HG02970 (cell line): ENCODE measurements around the gene CREBBP.
A peak's percentile ranks its signal among the peaks of the same experiment; 100 is the strongest.
"Not testable (repeated sequence)": the region's sequence is repeated elsewhere in the genome, so short reads cannot be mapped to it uniquely, and the experiment has no call there.

Experiments used
- ATAC-seq: cut with Tn5 transposase; IDR thresholded peaks from one replicate; pipeline ENCODE4 v1.9.1; 2021; ENCODE audit warnings: mild to moderate bottlenecking, moderate library complexity, moderate number of reproducible peaks; ENCODE audit not compliant: unreplicated experiment, low FRiP score

Gene CREBBP

DNA sequence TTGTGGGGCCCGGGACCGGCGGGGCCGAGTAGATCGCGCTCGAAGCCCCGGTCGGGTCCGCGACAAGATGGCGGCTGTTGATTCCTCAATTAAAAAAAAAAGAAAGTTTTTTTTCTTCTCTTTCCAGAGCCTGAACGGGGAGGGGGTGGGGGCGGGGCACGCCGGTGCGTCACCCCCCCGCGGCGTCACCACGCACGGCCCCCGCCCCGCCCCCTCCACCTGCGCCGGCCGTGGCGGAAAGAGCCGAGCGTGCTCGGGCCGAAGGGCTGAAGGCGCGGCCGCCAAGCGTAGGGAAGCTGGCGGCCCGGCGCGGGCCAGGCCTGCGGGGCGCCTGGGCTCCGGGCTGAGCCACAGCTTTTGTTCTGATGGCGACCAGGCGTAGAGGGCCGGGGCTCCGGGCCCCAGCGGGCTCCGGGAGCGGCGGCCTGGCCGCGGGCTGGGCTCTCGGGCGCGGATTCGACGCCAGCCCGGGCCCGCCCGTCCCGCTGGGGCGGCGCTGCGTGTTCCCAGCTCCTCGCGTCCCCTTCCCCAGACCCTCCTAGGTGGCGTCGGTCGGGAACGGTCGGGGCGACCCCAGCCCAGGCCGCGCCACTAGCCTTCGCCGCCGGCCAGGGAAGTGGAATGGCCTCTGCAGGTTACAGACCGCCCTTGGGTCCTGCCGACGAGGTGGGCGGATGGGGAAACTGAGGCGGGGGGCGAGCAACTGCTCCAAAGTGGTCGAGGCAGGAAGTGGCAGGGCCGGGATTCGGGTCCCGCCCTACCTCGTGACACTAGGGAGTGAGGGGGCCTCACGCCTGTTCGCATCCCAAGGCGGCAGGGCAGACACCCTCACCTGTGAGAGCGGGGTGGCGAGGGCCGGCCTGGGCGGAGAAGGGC lies at the start of gene CREBBP:
Gene CREBBP (minus strand): TSS at position 91 of the 876 bp plus-strand sequence. CDS start 797 bp downstream, outside the sequence.
- ATAC-seq = peak; percentile 80

DNA sequence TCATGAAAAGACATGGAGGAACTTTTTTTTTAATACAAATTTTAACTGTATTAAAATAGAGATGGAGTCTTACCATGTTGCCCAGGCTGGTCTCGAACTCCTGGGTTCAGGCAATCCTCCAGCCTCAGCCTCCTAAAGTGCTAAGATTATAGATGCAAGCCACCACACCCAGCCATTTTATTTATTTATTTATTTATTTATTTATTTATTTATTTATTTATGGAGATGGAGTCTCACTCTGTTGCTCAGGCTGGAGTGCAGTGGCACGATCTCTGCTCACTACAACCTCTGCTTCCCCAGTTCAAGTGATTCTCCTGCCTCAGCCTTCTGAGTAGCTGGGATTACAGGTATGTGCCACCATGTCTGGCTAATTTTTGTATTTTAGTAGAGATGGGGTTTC lies 46.6 kb upstream of the CREBBP start:
- not testable (repeated sequence) for ATAC-seq

DNA sequence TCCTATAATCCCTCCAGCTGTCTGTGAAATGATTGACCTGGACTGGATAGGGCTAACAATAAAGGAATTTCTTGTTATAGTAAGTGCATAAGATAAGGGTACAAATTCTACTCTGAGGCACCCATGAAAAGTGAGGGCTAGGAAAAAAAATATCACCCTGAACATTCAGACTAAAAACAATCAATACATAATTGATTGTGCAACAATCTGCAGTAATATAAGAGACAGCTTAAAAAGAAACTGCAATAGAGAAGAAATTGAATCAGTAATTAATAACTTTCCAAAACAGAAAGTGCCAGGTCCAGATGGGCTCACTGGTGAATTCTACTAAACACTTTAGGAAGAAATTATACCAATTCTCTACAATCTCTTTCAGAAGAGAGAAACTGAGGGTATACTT lies 44.2 kb upstream of the CREBBP start:
- ATAC-seq = no peak

DNA sequence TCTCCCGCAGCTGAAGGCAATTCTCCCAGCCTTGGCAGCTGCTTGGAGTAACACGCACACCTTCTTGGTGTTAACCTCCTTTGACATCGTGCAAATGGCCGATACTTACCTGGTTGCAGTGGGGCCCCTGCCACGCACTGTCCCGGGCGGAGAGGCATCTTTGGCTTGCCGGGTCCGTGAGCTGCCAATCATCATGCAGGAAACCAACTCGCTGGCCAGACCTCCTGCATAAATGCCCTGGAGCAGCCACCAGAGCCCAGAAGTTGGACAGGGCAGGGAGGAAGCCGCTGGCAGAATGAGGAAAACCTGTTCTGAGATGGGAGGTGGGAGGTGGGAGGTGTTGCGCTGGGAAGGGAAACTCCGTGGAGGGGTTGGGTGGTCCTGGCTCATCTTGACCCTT lies 41.7 kb upstream of the CREBBP start:
- ATAC-seq = no peak

DNA sequence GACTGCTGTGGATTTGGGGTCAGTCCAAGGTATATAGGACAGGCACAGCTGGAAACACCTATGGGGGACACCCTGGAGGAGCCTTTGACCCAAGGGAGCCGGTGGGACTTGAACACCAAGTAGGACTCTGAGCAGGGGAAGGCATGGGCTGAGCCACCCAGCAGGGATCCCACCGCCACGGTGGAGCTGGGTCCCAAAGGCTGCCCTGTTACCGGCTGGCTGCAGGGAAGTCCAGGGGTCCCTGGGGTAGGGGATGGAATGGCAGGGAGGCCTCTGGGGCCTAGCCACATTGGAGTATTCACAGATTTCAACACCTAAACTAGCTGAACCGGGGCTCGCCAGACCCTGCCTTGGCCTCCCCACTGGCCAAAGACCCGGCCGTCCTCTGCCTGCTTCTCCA lies 39.7 kb upstream of the CREBBP start:
- no peak for ATAC-seq

DNA sequence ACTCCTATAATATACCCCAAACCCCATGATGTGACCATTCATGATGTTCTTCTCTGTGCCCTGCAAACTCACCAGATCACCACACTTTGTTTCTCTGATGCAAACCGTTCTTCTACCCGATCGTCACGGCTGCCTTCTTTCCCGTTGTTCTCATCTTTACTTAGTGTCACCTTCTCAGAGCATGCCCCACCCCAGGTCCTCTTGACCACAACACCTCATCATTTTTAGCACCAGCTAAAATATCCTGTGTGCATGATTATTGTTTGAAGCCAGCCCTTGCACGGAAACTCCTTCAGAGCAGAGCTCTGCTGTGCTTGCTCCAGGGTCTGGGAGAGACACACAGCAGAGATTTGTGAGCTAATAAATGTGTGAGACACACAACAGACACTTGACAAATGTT lies 38.9 kb upstream of the CREBBP start:
- ATAC-seq = no peak

DNA sequence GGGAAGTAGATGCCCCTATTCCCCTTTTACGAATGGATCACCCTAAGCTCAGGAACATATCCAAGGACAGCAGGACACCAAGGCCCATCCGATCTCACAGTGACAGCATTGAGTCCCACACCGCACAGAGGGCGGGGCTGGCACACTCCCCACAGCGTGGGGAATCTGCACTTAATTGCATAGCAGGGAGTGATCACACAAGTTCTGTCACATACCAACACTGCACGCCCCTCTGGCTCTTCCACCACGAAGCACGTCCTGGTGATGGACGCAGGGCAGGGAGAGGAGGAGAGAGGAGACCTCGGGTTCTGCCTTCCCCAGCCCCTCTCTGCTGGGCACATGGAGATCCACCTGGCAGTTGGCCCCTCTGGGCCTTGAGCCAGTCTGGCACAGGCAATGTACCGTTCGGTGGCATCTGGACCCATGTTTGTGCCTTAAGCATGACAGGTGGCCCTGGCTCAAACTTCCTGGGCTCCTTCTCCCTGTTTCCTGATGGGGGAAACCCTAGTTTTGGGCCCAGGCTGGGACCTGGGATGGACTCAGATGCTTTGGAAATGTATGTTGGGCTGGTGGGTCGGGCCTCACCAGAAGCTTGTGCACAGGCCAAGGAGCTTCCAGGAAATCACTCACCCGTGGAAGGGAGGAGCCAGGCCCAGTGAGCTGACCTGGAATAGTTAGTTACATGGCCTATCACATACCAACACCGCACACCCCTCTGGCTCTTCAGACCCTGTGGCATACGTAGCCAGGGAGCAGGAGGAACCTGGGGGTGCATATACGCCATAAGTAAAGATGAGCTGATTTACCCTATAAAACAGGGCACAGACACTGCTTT lies 35.1 kb upstream of the CREBBP start:
- ATAC-seq = no peak

DNA sequence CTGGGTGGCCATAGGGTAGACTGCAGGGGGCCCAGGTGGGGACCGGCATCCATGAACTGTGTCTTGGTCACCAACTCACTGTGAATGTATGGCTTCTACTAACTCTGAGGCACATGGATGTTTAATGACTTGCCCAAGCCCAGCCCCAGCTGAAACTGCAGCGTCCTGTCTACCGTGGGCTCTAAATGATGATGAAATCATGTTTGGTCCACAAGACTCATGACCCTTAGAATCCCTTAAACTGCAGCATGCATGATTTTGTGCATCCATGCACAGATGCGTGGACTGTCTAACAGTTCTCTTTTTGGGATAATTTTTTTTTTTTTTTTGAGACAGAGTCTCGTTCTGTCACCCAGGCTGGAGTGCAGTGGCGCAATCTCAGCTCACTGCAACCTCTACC lies 32.4 kb upstream of the CREBBP start:
- ATAC-seq = no peak

DNA sequence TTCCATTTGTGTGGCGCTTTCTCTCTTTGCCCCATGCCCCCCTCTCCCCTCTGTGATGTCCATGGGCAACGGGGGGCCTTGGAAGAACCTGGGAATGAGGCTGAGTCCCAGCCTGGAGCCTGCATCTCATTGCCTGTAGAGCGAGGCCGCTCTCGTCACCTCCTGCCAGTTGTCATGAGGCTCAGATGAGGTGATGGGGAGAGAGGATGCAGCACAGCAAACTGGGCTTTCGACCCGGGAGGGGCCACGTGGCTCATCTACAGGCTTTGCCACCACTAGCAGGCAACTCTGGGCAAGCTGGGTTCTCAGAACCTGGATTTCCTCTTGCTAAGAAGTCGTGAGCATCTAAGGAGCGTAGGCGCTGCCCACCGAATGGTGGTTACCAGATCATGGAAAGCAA lies 31.9 kb upstream of the CREBBP start:
- ATAC-seq = no peak

DNA sequence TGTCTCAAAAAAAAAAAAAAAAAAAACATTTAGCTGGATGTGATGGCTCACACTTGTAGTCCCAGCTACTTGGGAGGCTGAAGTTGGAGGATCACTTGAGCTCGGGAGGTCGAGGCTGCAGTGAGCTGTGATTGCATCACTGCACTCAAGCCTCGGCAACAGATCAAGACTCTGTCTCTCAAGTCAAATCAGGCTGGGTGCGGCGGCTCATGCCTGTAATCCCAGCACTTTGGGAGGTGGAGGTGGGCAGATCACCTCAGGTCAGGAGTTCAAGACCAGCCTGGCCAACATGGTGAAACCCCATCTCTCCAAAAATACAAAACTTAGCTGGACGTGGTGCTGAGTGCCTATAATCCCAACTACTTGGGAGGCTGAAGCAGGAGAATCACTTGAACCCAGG lies 31.2 kb upstream of the CREBBP start:
- ATAC-seq = not testable (repeated sequence)

DNA sequence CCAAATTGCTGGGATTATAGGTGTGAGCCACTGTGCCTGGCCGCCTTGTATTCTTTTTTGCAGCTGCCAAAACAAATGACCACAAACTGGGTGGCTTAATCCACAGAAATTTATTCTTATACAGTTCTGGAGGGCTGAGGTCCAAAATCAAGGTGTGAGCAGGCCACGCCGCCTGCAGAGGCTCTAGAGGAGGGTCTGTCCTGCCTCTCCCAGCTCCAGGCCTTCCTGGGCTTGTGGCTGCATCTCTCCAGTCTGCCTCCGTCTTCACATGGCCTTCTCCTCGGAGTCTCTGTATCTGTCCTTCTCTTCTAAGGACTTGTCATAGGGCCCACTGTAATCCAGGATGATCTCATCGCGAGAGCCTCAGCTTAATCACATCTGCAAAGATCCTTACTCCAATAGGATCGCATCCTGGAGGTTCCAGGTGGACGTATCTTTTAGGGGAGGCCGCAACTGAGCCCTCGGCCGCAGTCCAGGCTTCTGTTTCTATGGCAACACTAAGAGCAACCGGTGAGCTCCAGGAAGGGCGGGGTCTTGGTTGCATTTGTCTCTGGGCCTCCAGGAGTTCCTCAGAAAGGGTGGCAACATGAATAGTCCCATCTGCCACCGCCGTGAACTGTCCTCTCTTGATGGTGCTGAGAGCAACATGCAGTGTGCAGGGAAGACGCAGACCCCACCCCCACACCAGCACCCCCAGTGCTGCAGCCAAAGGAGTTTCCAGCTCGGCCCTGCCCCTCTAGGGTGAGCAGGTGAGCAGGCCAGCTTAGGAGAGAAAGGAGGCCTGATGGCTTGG lies 29.5 kb upstream of the CREBBP start:
- no peak for ATAC-seq

DNA sequence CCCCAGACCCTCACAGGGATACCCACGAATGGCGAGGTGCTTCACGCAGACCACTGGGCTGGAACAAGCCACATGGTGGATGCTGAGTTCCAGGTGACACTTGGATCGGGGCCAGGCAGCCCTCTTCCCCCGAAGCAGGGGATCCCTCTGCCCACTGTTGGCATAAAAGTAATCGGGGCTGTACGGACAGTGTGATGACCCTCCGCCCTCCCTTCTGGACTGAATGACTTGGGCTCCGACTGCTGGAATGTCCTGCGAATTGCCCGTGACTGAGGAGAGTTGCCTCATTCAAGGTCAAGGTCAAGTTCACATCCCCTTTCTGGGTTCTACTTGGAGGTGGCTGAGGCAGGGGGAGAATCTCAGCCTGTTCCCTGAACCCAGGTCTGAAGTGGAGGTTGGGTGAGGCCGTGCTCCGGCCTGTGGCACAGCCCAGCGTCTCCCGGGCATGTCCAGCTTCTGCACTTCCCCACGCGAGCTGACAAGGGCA lies 28.5 kb upstream of the CREBBP start:
- ATAC-seq = no peak

DNA sequence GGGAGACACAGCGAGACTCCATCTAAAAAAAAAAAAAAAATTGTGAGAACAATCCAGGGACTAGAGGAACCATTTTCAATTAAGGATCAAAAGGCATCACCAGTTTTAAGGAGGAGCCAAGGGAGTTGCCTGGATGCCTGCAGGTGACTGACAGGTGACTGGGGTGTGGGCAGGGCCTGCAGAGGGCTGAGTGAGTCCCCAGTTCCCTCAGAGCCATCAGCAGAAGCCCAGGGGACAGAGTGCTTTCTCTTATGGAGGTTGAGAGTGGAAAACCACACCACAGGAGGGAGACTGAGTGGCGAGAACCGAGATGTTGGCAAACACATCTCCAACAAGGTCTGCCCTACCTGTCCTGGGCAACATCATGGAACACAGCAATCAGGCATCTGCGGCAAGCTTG lies 27.1 kb upstream of the CREBBP start:
- ATAC-seq = no peak

DNA sequence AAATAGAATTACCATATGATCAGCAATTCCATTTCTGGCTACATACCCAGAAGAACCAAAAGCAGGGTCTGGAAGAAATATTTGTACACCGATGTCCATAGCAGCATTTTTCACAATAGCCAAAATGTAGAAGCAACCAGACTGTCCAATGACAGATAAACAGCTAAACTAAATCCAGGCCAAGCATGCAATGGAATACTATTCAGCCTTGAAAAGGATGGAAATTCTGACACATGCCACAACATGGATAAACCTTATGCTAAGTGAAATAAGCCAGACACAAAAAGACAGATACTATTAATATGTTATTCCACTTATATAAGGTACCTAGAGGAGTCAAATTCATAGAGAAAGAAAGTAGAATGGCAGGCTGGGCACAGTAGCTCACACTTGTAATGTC lies 25.9 kb upstream of the CREBBP start:
- no peak for ATAC-seq

DNA sequence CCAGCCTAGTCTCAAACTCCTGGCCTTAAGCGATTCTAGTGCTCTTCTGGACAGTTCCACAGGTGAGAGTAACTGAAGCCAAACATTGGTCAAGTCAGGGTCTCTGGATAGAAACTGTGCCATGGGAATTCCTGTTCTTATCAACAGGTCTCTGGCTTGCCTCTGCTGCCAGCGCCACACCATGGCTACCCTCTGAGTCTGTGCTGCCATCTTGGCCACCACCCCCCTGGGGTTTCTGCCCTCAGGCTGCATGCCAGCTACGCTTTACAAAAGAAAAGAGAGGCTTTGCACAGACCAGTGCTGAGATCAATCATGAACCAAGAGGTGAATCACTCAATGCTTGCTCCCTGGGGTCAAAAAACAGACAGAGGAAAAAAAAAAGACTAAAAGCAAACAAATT lies 24.4 kb upstream of the CREBBP start:
- ATAC-seq = no peak

DNA sequence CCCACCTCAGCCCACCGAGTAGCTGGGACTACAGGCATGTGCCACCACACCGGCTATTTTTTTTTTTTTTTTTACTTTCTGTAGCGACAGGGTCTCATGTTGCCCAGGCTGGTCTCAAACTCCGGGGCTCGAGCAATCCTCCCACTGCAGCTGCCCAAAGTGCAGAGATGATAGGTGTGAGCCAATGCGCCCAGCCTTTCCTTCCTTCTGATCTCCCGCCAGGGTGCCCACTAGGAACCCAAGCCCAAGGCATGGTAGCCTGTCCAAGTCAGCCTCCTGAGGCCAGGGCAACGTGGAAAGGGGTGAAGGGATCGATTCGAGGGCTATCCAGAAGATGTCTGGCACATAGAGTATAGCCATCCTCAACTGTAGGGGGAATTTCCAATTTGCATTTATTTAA lies 9.6 kb upstream of the CREBBP start:
- ATAC-seq = no peak

DNA sequence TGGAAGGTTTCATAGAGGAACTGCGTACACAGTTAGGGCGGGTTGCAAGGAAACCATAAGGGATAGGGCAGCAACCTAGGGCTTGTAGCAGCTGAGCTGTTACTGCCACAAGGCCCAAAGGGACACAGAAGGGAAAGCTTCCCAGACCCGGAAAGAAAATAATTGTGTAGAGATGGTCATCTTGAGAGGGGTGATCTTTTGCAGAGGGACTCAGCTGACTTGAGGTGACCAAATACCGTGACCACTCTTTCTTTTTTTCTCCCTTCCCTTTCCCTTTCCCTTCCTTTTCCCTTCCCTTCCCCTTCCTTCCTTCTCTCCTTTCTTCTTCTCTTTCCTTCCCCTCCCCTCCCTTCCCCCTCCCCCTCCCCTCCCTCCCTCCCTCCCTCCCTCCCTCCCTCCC lies 8.5 kb upstream of the CREBBP start:
- no peak for ATAC-seq

DNA sequence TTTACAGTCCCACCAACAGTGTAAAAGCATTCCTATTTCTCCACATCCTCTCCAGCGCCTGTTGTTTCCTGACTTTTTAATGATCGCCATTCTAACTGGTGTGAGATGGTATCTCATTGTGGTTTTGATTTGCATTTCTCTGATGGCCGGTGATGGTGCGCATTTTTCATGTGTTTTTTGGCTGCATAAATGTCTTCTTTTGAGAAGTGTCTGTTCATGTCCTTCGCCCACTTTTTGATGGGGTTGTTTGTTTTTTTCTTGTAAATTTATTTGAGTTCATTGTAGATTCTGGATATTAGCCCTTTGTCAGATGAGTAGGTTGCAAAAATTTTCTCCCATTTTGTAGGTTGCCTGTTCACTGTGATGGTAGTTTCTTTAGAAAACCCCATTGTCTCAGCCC lies 5.5 kb upstream of the CREBBP start:
- not testable (repeated sequence) for ATAC-seq

DNA sequence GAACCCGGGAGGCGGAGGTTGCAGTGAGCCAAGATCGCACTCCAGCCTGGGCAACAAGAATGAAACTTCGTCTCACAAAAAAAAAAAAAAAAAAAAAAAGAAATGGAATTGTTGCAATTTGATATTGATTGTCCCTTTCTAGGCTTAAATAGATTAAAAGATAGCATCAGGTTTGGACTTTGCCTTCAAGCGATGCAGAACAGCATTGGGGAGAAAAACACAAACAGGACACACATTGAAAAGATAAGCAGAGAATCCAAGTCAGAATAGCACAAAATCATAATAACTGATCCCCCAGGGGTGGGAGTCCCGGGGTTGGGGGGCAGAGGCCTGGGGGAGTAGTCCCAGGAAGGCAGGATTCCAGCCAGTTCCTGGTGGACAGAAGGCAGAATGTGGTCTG lies 3.9 kb upstream of the CREBBP start:
- ATAC-seq = no peak

DNA sequence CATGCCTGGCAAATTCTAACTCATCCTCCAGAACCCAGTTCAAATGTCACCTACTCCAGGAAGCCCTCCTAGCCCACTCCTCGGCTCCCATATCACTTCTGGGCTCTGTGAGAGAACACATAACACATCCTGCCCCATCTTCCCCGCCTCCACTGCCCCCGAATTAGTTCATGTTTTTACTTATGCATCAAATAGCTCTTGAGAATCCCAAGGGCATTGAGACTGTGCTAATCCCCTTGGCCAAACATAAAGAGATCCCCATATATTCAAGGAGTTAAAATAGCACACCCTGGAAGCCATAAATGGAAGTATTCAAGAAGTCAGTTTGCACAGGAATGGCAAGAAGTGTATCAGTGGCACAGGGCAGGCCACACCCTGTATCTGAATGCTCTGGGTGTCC lies 2.0 kb upstream of the CREBBP start:
- ATAC-seq = no peak
